Panc1 (cell line): ENCODE data around the gene KAT6B.

Experiments used
- CTCF ChIP-seq: fragments of 450-650 bp; IDR thresholded peaks from 2 replicates; pipeline ENCODE4 v1.5.1; 2017; ENCODE audit warnings: mild to moderate bottlenecking
- POLR2AphosphoS5 ChIP-seq: IDR thresholded peaks from 2 replicates; pipeline ENCODE4 v1.6.1; 2012; ENCODE audit warnings: mild to moderate bottlenecking, low read depth, low read length, moderate library complexity
- TF ChIP-seq, protein P1 (sequence below), 2 experiments: IDR thresholded peaks; 2 replicates each; pipeline ENCODE4 v1.6.1; 2011 to 2012; ENCODE audit warnings: low read depth in 2 of 2, control low read depth in 1 of 2, low read length in 1 of 2, mild to moderate bottlenecking in 1 of 2, moderate library complexity in 1 of 2; ENCODE audit not compliant: insufficient read depth in 1 of 2

DNA sequence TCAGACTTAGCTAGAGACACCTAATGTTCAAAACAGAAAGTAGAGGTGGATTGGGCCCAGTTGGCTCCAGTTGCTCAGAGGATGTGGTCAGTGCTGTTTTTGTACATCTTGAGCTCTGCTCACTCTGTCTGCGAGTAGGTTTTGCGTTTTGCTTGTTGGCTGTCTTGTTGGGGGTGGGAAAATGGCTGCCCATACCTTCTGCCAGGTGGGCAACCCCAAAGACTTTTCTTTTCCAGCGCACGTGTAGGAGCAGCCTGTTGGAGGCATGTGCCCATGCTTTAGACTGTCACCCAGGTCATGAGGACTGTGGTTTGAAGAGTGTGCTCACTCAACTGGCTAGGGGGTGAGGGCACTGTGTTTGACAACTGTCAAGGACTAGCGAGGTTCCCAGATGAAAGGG, 73.9 kb downstream of the KAT6B start:
- TF ChIP-seq POLR2AphosphoS5 (no peak), CTCF (no peak)
- TF ChIP-seq, protein P1, sequence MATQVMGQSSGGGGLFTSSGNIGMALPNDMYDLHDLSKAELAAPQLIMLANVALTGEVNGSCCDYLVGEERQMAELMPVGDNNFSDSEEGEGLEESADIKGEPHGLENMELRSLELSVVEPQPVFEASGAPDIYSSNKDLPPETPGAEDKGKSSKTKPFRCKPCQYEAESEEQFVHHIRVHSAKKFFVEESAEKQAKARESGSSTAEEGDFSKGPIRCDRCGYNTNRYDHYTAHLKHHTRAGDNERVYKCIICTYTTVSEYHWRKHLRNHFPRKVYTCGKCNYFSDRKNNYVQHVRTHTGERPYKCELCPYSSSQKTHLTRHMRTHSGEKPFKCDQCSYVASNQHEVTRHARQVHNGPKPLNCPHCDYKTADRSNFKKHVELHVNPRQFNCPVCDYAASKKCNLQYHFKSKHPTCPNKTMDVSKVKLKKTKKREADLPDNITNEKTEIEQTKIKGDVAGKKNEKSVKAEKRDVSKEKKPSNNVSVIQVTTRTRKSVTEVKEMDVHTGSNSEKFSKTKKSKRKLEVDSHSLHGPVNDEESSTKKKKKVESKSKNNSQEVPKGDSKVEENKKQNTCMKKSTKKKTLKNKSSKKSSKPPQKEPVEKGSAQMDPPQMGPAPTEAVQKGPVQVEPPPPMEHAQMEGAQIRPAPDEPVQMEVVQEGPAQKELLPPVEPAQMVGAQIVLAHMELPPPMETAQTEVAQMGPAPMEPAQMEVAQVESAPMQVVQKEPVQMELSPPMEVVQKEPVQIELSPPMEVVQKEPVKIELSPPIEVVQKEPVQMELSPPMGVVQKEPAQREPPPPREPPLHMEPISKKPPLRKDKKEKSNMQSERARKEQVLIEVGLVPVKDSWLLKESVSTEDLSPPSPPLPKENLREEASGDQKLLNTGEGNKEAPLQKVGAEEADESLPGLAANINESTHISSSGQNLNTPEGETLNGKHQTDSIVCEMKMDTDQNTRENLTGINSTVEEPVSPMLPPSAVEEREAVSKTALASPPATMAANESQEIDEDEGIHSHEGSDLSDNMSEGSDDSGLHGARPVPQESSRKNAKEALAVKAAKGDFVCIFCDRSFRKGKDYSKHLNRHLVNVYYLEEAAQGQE (IDR thresholded peaks at IDR 0.05; ENCODE audit: insufficient read depth in 1 of 2, low read depth in 2 of 2, low read length in 1 of 2), result no peak
